Measurements from ENCODE around the gene ZNF462. TPM values are rescaled to one million over a fixed set of nuclear protein-coding genes. Genes with fewer than 3 reads are reported as not detected.

ZNF462 gene
- total RNA-seq, 1 donor: 9.8 TPM

DNA sequence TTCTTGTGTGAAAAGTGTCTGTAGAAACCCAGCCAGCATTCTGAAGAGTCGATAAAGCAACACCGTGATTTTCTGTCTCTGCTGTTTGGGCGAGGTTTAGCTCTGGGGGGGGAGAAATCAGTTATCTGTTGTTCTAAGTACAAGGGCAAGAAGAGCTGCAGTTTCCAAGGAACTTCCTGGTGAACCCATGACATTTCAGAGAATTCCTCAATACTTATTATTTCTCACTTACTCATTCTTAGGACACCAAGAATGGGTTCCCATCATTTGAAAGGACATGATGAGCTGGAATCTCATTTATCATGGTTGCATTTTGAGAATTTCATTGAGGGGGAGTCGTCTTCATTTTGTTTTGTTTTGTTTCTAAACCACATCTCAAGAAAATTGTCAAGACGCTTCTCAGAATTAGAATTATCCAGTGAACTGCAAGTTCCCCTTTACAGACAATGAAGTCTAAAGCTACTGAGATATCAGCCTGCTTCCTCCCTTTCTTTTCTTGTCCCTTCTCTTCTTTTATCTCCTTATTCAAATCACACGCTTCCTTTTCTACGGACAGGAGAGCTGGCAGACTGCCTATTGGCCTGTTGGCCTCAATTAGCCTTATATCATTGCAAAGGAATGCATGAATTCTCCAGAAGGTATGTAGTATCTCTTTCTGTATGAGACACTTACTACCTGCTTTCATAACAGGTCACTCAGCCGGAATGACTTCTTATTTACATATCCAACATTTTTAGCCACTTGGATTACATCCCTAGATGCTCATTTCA is 53.7 kb downstream of the ZNF462 start:
- Histone ChIP-seq H2AFZ (ENCODE audit: low read length) (no peak overlapping the region), H3K9me3 (ENCODE audit: low read depth, low read length) (no peaks in the 10 kb centered on the region), H4K20me1 (ENCODE audit: insufficient read depth, low read length) (peaks cover 4% of the 10 kb centered on the region), H3K27me3 (ENCODE audit: insufficient read depth, low read length) (no peaks in the 10 kb centered on the region), H3K27ac (ENCODE audit: low read depth, low read length) (peak overlapping the region; percentile 29), H3K4me1 (ENCODE audit: insufficient read depth, low read length) (peaks cover 27% of the 10 kb centered on the region), H3K4me3 (ENCODE audit: insufficient read depth, low read length) (no peak overlapping the region), H3K4me2 (ENCODE audit: insufficient read depth, low read length) (peak overlapping the region; percentile 21), H3K36me3 (ENCODE audit: insufficient read depth, low read length) (no peaks in the 10 kb centered on the region), H3K79me2 (ENCODE audit: insufficient read depth, low read length) (peaks cover 8% of the 10 kb centered on the region)
- TF ChIP-seq, protein P1, sequence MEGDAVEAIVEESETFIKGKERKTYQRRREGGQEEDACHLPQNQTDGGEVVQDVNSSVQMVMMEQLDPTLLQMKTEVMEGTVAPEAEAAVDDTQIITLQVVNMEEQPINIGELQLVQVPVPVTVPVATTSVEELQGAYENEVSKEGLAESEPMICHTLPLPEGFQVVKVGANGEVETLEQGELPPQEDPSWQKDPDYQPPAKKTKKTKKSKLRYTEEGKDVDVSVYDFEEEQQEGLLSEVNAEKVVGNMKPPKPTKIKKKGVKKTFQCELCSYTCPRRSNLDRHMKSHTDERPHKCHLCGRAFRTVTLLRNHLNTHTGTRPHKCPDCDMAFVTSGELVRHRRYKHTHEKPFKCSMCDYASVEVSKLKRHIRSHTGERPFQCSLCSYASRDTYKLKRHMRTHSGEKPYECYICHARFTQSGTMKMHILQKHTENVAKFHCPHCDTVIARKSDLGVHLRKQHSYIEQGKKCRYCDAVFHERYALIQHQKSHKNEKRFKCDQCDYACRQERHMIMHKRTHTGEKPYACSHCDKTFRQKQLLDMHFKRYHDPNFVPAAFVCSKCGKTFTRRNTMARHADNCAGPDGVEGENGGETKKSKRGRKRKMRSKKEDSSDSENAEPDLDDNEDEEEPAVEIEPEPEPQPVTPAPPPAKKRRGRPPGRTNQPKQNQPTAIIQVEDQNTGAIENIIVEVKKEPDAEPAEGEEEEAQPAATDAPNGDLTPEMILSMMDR (IDR thresholded peaks at IDR 0.05; ENCODE audit: extremely low read depth, low read depth, low read length): no peak
- DNase-seq (ENCODE audit: insufficient read length, low spot score, missing footprints): no peak

DNA sequence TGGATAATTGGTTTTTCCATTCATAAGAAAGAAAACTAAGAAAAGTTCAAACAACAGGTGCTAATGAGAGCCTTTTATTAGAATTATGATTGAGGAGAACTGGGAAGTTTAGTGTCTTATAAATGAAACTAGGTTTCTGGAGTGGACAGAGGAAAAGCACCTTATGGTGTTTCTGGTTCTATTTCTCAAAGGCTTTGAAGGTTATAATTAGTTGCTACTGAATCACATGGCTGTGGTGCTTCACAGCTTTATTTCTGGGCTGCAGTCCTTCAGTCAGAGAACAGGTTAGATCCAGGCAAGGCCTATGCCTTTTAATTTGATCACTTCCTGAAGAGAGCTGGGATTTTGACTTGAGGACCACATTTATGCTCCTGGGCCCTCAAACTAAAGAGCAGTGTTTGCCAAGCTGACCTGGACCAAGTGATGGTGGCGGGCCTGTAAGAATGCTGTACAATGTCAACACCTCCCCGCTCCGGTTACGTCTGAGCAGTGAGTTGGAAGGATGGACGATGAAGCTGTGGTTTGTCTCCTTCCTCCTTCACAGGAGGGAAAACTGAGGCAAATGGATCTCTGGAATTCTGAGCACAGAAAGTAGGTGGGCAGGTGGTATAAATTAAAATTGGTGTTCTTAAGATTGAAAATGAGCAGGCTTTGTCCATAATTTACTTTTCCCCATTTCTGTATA is 56.0 kb downstream of the ZNF462 start:
- no peak for DNase-seq (ENCODE audit: insufficient read length, low spot score, missing footprints)
- Histone ChIP-seq H3K4me1 (ENCODE audit: insufficient read depth, low read length) (peaks cover 29% of the 10 kb centered on the region), H3K9me3 (ENCODE audit: low read depth, low read length) (no peaks in the 10 kb centered on the region), H2AFZ (ENCODE audit: low read length) (no peak overlapping the region), H3K27me3 (ENCODE audit: insufficient read depth, low read length) (no peaks in the 10 kb centered on the region), H3K27ac (ENCODE audit: low read depth, low read length) (no peak overlapping the region), H3K4me3 (ENCODE audit: insufficient read depth, low read length) (no peak overlapping the region), H4K20me1 (ENCODE audit: insufficient read depth, low read length) (peaks cover 4% of the 10 kb centered on the region), H3K4me2 (ENCODE audit: insufficient read depth, low read length) (no peak overlapping the region), H3K36me3 (ENCODE audit: insufficient read depth, low read length) (peaks cover 1% of the 10 kb centered on the region), H3K79me2 (ENCODE audit: insufficient read depth, low read length) (peaks cover 5% of the 10 kb centered on the region)
- TF ChIP-seq, protein P1 (IDR thresholded peaks at IDR 0.05; ENCODE audit: extremely low read depth, low read depth, low read length): no peak

DNA sequence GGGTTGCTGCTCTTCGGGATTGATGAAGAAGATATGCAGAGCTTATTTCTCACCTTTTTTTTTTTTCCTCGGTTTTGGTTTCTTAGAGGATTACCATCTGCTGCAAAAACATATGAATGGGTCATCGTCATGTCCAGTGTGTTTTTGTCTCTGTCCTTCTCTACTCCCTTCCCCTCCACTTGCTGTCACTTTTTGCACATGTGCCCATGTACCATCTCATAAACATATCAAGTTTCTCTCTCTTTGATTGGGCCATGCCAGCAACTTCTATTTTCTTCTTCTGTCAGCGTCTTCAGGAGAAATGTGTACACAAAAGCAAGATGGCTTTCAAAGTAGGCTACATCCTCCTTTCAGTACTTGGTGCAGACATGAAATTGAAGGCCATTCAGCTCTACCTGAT is 57.1 kb downstream of the ZNF462 start:
- Histone ChIP-seq H2AFZ (ENCODE audit: low read length) (no peak overlapping the region), H3K4me3 (ENCODE audit: insufficient read depth, low read length) (no peak overlapping the region), H3K36me3 (ENCODE audit: insufficient read depth, low read length) (peaks cover 12% of the 10 kb centered on the region), H3K4me1 (ENCODE audit: insufficient read depth, low read length) (peaks cover 29% of the 10 kb centered on the region), H3K79me2 (ENCODE audit: insufficient read depth, low read length) (no peaks in the 10 kb centered on the region), H3K27me3 (ENCODE audit: insufficient read depth, low read length) (no peaks in the 10 kb centered on the region), H3K27ac (ENCODE audit: low read depth, low read length) (no peak overlapping the region), H3K4me2 (ENCODE audit: insufficient read depth, low read length) (no peak overlapping the region), H3K9me3 (ENCODE audit: low read depth, low read length) (no peaks in the 10 kb centered on the region), H4K20me1 (ENCODE audit: insufficient read depth, low read length) (no peaks in the 10 kb centered on the region)
- no peak for DNase-seq (ENCODE audit: insufficient read length, low spot score, missing footprints)
- TF ChIP-seq, protein P1 (IDR thresholded peaks at IDR 0.05; ENCODE audit: extremely low read depth, low read depth, low read length): no peak

DNA sequence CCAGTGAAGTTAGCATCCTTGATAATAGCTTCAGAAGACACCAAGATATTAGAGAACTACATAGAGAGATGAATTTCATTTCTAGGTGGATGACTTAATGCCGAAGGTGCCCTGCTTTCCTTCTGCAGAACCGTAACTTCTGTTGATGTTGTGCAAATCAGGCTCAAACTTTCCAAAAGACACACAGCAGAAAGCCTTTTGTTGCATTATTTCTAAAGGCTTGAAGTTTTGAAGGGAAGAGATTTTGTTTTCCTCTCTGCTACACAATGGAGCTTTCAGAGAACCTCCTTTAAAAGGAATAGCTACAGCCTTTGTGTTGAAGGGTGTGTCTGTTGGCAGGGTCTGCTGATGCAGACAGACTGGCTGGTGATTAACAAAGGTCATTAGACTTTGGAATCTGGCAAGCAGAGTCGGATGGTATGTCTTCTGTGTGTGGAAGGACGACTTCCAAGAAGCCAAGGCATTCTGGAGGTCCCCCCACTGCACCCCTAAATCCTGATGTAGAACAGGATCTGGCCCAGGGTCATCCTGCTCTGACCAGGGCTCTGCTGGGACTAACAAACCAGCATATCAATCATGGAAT is 57.8 kb downstream of the ZNF462 start:
- Histone ChIP-seq H3K27ac (ENCODE audit: low read depth, low read length) (no peak overlapping the region), H4K20me1 (ENCODE audit: insufficient read depth, low read length) (no peaks in the 10 kb centered on the region), H3K4me1 (ENCODE audit: insufficient read depth, low read length) (peaks cover 29% of the 10 kb centered on the region), H3K4me3 (ENCODE audit: insufficient read depth, low read length) (no peak overlapping the region), H3K4me2 (ENCODE audit: insufficient read depth, low read length) (no peak overlapping the region), H2AFZ (ENCODE audit: low read length) (peak overlapping the region; percentile 56), H3K27me3 (ENCODE audit: insufficient read depth, low read length) (no peaks in the 10 kb centered on the region), H3K79me2 (ENCODE audit: insufficient read depth, low read length) (no peaks in the 10 kb centered on the region), H3K36me3 (ENCODE audit: insufficient read depth, low read length) (peaks cover 13% of the 10 kb centered on the region), H3K9me3 (ENCODE audit: low read depth, low read length) (no peaks in the 10 kb centered on the region)
- TF ChIP-seq, protein P1 (IDR thresholded peaks at IDR 0.05; ENCODE audit: extremely low read depth, low read depth, low read length): no peak
- no peak for DNase-seq (ENCODE audit: insufficient read length, low spot score, missing footprints)
